Endometrium (tissue), 2 donors: ENCODE data around the gene TAC4.

Source experiments
- FAIRE-seq: peaks from 2 replicates; lab custom pipeline; 2012; peaks lifted over from hg19 to GRCh38; lab: Jason Lieb, UNC
- donor health status: control.
- donor health status: control.

The TAC4 gene

GRCh38 chr17:49872754-49873377 is 25.0 kb upstream of the TAC4 start:
- FAIRE-seq, result no peak

DNA sequence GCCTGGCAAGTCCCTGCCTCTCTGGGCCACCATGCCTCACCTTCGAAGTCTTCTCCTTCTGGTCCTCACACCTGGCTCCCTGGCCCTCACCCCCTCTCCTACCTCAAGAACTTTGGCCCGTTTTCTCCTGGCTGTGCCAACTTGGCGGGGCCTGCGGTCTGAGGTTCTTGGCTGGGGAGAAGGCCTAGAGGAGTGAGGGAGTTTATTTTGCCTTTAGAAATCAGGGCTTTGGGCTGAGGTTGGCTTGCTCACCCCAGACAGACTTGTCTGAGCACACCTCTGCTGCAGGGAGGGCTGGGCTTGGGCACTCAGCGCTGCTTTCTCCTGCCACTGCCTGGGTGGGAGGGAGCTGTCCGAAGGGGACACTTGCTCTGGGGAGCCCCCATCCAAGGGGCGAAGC is 23.3 kb upstream of the TAC4 start:
- FAIRE-seq, result no peak

GRCh38 chr17:49870298-49870697 is 22.4 kb upstream of the TAC4 start:
- FAIRE-seq, result no peak

GRCh38 chr17:49869038-49869374 is 21.1 kb upstream of the TAC4 start:
- FAIRE-seq, result no peak

DNA sequence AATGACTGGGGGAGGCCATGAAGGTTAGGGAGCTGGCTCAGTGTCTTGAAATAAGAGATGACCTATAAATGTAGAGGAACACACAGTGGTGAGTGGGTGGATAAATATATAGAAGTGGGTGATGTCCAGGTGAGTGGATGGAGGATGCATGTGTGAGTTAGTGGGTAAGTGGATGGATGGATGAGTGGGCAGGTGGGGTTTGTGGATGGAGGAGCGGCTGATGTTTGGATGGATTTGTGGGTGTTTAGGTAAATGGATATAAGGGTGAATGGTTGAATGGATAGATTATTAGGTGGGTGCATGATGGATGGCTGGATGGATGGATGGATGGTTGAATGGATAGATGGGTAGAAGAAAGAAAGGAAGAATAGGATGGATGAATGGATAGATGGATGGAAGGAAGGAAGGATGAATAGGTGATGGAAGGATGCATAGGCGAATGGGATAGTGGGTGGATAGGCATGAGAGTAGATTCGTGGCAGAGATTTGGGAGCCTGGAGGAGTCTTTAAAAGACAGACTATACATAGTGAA is 19.1 kb upstream of the TAC4 start:
- FAIRE-seq, result no peak

GRCh38 chr17:49866019-49866380 is 18.1 kb upstream of the TAC4 start:
- FAIRE-seq, result no peak

DNA sequence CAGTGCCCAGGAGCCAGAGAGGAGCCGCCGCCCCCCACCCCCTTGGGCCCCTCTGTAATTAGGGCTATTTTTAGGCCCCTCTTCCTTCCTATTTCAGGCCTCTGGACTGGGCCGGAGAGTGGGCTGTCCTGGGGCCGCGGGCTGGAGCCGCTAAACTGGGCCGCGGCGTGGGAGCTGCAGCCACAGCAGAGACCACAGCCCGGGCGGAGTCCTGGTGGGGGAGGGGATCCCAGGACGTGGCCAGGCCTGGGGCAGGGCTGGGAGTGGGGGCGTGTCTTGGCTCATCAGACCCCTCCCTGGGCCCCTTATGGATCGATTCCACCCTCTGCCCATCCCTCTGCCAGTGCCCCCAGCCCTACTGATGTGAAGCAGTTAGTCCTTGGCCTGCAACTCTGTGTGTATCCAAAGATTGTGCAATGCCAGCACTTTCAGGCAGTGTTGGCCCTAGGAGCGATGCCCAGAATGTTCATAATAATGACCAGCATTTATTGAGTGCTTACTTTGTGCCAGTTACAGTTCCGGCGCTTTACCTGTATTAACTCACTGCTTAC is 15.0 kb upstream of the TAC4 start:
- FAIRE-seq, result no peak

GRCh38 chr17:49861150-49861884 is 13.4 kb upstream of the TAC4 start:
- FAIRE-seq, result no peak

- FAIRE-seq, result no peak
Measured at GRCh38 chr17:49859991-49860953, 12.4 kb upstream of the TAC4 start.

DNA sequence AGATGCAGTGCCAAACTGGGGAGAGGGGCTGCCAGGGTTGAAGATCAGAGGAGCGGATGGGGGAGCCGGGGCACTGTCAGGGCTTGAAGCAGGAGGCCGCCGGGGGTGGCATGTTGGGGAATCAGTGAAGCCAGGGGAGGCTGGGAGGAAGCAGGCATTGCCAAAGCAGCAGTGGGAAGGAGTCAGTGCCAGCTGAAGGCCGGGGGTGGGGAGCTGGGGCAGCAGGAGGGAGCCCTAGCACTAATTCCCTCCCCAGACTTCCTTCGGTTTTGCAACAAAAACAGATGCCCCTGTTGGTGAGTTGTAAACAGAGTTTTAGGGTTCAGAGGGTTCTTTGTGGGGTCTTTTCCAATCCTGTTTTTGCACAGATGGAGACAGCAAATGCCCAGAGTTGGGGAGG is 10.9 kb upstream of the TAC4 start:
- no peak for FAIRE-seq

GRCh38 chr17:49854126-49854525 is 6.3 kb upstream of the TAC4 start:
- no peak for FAIRE-seq

DNA sequence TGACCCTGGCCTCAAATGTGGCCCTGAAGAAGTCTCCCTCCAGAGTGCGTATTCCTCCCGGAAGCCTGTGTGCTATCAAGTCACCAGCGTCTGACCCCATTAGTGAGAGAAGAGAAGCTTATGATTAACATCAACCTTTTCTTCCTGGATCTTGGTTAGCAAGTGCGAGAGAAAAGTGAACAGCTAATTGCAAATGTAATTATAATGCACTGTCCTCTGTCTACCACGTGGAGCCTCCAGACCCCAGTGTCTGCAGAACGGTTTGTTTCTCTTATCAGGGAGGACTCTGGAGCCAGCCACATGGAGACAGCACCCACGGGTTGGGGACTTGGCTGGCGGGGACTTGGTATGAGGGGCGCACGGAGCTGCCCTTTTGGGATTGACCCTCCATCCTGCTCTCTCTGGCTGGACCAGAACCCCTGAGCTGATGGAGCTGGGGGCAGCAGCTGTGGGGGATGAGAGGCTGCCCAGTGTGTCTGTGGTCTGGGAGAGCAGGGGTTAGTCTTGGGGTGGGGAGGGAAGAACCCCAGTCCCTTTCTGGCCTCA is 5.7 kb upstream of the TAC4 start:
- no peak for FAIRE-seq

GRCh38 chr17:49851387-49852291 is 3.8 kb upstream of the TAC4 start:
- no peak for FAIRE-seq

- no peak for FAIRE-seq
Measured at GRCh38 chr17:49850772-49851386, 3.0 kb upstream of the TAC4 start.

GRCh38 chr17:49850218-49850610 is 2.3 kb upstream of the TAC4 start:
- no peak for FAIRE-seq

DNA sequence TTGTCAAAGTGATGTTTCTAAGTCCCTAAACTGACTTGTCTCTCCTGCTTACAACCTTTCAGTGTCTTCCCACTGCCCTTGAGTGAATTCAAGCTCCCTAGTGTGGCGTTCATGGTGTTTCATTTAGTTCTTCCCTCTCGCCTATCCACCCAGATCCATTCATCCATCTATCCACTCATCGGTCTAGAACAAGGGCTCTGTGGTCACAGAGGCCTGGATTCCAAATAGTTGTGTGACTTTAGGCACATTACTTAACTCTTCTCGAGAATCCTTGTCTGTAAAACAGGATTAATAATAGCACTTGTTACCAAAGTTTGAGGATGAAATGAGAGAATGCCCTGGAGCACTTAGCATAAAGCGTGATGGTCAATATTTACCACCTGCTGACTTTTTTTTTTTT is 870 bp upstream of the TAC4 start:
- no peak for FAIRE-seq

DNA sequence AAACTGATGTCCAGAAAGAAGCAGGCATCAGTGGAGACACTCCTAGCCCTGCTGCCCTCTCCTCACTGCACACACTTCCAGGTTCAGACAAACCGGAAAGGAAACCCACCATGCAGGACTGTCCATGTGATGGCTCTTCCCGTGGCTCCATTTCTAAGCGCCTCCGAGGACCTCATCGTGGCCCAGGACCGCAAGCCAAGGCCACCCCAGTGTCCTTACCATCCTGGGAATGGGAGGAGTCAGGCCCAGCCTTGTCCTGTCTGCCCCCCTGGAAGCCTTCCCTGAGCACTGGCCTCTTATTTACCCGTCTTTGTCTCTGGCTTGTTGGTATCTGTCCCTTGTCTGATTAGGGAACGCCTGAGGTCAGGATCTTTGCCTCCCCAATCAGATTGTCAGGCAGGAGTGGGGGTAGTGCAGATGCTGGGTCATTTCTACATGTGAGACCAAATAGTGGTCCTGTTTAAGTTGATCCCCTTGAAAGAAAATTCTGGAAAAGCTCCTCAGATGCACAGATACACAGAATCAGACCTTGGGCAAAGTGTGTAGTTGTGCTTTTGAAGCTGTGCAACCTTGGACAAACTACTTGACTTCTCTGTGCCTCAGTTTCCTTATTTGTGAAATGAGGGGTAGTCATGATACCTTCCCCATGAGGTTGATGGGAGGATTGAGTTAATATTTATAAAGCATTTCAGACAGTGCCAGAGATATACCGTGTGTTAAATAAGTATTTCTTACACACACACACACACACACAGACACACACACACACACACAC is 744 bp downstream of the TAC4 start:
- no peak for FAIRE-seq

- no peak for FAIRE-seq
Measured at GRCh38 chr17:49845321-49845720, 2.5 kb downstream of the TAC4 start.

GRCh38 chr17:49843774-49844350 is 4.0 kb downstream of the TAC4 start:
- FAIRE-seq, result no peak

DNA sequence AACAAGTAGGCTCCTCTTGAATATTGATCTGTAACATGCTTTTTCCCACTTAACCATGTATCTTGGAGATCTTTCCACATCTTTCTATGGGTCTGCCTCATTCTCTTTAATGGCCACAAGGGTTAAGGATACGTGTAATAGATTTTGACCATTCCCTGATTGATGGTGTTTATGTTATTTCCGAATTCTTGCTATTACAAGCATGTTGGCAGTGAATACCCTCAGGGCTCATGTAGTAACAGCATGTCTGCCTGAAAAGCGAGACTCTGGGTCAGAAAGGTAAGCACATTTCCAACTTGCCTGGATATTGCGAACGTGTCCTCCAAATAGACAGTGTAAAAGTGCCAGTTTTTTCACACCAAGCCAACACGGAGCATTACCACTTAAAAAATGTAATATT is 5.0 kb downstream of the TAC4 start:
- no peak for FAIRE-seq
